Measurements from ENCODE around the gene CYTH4.

DNA sequence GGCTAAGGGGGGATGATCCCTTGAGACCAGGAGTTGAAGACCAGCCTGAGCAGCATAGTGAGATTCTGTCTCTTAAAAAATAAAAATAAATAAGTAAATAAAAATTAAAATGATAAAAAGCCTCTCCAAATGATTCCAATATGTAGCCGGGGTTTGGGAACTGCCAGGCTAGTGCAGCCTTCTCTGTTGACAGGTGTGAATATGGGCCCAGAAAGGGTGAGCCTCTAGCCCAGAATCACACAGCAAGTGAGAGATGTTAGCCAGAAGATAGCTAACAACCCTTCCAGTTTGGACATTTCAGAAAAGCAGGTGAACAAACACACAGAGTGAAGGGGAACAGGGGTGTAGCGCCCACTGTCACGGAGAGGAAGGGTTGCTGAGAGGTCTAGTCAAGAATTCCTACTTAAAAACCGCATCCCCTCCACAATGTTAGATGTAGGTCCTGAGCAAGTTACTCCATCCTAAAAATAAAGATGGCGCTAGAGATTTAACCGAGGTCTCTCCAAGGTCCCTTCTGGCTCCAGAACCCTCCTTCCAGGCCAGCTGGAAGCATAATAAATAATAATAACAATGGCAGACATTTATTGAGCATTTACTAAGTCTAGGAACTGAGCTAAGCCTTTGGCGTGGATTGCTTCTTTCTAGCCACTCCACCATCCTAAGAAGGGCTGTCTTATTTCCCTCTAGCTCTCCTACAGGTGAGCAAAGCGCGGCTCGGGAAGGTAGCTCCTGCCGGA is 51.6 kb downstream of the CYTH4 start:
- TF ChIP-seq CEBPB (IDR thresholded peaks at IDR 0.05; ENCODE audit: low read depth) (no peak), POLR2A (IDR thresholded peaks at IDR 0.05; ENCODE audit: borderline replicate concordance, extremely low read depth, insufficient read depth, insufficient read length) (no peak)
- TF ChIP-seq, protein P1, sequence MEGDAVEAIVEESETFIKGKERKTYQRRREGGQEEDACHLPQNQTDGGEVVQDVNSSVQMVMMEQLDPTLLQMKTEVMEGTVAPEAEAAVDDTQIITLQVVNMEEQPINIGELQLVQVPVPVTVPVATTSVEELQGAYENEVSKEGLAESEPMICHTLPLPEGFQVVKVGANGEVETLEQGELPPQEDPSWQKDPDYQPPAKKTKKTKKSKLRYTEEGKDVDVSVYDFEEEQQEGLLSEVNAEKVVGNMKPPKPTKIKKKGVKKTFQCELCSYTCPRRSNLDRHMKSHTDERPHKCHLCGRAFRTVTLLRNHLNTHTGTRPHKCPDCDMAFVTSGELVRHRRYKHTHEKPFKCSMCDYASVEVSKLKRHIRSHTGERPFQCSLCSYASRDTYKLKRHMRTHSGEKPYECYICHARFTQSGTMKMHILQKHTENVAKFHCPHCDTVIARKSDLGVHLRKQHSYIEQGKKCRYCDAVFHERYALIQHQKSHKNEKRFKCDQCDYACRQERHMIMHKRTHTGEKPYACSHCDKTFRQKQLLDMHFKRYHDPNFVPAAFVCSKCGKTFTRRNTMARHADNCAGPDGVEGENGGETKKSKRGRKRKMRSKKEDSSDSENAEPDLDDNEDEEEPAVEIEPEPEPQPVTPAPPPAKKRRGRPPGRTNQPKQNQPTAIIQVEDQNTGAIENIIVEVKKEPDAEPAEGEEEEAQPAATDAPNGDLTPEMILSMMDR (IDR thresholded peaks at IDR 0.05 in 2 of 3, conservative IDR thresholded peaks at IDR 0.05 in 1 of 3; ENCODE audit: borderline replicate concordance in 1 of 3, insufficient read depth in 1 of 3, low read depth in 2 of 3, low read length in 2 of 3), result no peak

Data from HCT116 (cell line).